Measurements from ENCODE around the gene PTGDR2. TPM values are rescaled to one million over a fixed set of nuclear protein-coding genes. Genes with fewer than 3 reads are reported as not detected.

Gene PTGDR2
- total and polyA plus RNA-seq, 9 of the 15 experiments (the other 6 are each of a cell fraction or from before 2014, with no cell fraction given) = 0.51 to 2.6 (median 1.6) TPM

DNA sequence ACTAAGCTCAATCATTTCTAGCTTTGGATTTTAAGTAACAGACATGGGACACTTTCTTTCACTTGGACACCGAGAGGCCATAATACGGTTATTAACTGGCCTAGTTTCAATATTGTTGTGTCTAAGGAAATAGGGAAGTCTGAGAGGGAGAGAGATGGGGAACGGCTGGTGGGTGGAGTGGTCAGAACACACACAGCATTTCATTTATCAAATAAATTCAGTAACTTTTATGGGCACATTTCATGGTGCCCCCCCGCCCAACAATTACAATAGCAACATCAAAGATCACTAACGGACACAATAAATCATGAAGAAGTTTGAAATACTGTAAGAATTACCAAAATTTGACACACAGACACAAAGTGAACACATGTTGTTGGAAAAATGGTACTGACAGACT lies 39.9 kb upstream of the PTGDR2 start:
- Histone ChIP-seq H3K4me1 (replicated peaks in 1 of 2; ENCODE audit: control insufficient read depth in 2 of 2, insufficient read depth in 2 of 2, low read length in 2 of 2) (peaks cover 2 to 19% of the 10 kb centered on the region in 2 experiments), H3K9ac (ENCODE audit: insufficient read depth in 1 of 2, low read depth in 2 of 2, low read length in 2 of 2) (no peak overlapping the region), H3K9me1 (ENCODE audit: control insufficient read depth, insufficient read depth, low read length) (no peaks in the 10 kb centered on the region), H3K27ac (ENCODE audit: extremely low read depth, low read depth, low read length) (no peak overlapping the region), H3K27me3 (ENCODE audit: control insufficient read depth in 2 of 2, insufficient read depth in 2 of 2, low read length in 2 of 2) (no peaks in the 10 kb centered on the region), H3K9me3 (replicated peaks; ENCODE audit: control insufficient read depth, insufficient read depth, low read depth, low read length) (no peaks in the 10 kb centered on the region), H3K36me3 (ENCODE audit: control insufficient read depth, insufficient read depth, low read length) (peaks cover 92% of the 10 kb centered on the region), H3K4me3 (no peak overlapping the region), H3K4me2 (ENCODE audit: insufficient read depth, low read length) (no peak overlapping the region), H4K20me1 (replicated peaks; ENCODE audit: control insufficient read depth, insufficient read depth, low read length) (peaks cover 20% of the 10 kb centered on the region), H3K79me2 (ENCODE audit: control insufficient read depth, insufficient read depth, low read length) (no peaks in the 10 kb centered on the region; the same call in 2 of the 3 replicates), H2AFZ (ENCODE audit: low read depth, low read length) (no peak overlapping the region)
- in situ Hi-C loops (cut with MboI) = loop anchor here (5.0 kb wide), 1 partner anchor 118 kb away; no protein-coding TSS in a partner anchor
- TF ChIP-seq PTRF (tag; IDR thresholded peaks at IDR 0.05) = no peak
- TF ChIP-seq SNRNP70 (optimal IDR thresholded peaks at IDR 0.05; ENCODE audit: low read depth, low read length) = no peak
- TF ChIP-seq XRCC5 (IDR thresholded peaks at IDR 0.05; ENCODE audit: low read depth, low read length) = no peak
- TF ChIP-seq HMG20A (CRISPR knock-in tag; conservative IDR thresholded peaks at IDR 0.05) = no peak
- TF ChIP-seq SAFB2 (IDR thresholded peaks at IDR 0.05; ENCODE audit: borderline replicate concordance, low read depth, low read length, severe bottlenecking) = no peak
- TF ChIP-seq ZFP30 (CRISPR knock-in tag; IDR thresholded peaks at IDR 0.05; ENCODE audit: borderline replicate concordance) = no peak
- TF ChIP-seq, protein P1, sequence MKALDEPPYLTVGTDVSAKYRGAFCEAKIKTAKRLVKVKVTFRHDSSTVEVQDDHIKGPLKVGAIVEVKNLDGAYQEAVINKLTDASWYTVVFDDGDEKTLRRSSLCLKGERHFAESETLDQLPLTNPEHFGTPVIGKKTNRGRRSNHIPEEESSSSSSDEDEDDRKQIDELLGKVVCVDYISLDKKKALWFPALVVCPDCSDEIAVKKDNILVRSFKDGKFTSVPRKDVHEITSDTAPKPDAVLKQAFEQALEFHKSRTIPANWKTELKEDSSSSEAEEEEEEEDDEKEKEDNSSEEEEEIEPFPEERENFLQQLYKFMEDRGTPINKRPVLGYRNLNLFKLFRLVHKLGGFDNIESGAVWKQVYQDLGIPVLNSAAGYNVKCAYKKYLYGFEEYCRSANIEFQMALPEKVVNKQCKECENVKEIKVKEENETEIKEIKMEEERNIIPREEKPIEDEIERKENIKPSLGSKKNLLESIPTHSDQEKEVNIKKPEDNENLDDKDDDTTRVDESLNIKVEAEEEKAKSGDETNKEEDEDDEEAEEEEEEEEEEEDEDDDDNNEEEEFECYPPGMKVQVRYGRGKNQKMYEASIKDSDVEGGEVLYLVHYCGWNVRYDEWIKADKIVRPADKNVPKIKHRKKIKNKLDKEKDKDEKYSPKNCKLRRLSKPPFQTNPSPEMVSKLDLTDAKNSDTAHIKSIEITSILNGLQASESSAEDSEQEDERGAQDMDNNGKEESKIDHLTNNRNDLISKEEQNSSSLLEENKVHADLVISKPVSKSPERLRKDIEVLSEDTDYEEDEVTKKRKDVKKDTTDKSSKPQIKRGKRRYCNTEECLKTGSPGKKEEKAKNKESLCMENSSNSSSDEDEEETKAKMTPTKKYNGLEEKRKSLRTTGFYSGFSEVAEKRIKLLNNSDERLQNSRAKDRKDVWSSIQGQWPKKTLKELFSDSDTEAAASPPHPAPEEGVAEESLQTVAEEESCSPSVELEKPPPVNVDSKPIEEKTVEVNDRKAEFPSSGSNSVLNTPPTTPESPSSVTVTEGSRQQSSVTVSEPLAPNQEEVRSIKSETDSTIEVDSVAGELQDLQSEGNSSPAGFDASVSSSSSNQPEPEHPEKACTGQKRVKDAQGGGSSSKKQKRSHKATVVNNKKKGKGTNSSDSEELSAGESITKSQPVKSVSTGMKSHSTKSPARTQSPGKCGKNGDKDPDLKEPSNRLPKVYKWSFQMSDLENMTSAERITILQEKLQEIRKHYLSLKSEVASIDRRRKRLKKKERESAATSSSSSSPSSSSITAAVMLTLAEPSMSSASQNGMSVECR (CRISPR knock-in tag; IDR thresholded peaks at IDR 0.05) = no peak
- TF ChIP-seq MIER1 (IDR thresholded peaks at IDR 0.05; ENCODE audit: low read depth) = no peak
- no peak for DNase-seq (ENCODE audit: extremely low read depth in 1 of 4, low spot score in 3 of 4)
- POLR2A ChIA-PET = interaction anchor here (0.8 to 2.0 kb wide), 6 partner anchors 9 to 614 kb away, joined by 3 to 6 read pairs (median 4); no protein-coding TSS in a partner anchor
- no peak for FAIRE-seq
- intact Hi-C loops (cut with micrococcal nuclease) = no loop called here
- no peak for ATAC-seq
- WGBS (ENCODE audit: insufficient coverage, low coverage, missing lambda C conversion rate) = 95% methylated on average over 5 of the region's 5 CpGs
- CTCF ChIA-PET (ENCODE audit: low intra/inter-chr PET ratio) = no interaction called here
- BruUV-seq (replicated peaks) = no TSS peak

Measured in K562 (cell line).